B cell (primary cell): ENCODE data around the gene RING1. TPM values are rescaled to one million over a fixed set of nuclear protein-coding genes. Genes with fewer than 3 reads are reported as not detected.

Experiments
- ATAC-seq: fragments of 200-7000 bp; cut with Tn5 transposase; one replicate; pipeline ENCODE4 v1.10.0; 2021; ENCODE audit warnings: low read depth, mild to moderate bottlenecking, moderate number of reproducible peaks, moderate library complexity
- CTCF ChIA-PET: fragments of 350-600 bp; sonication (Branson Sonifier 250); formaldehyde crosslinking; loops from one replicate; lab custom pipeline; 2021; ENCODE audit warnings: antibody characterized with exemption, inconsistent platforms; lab: Charles Lee
- POLR2A ChIA-PET: fragments of 350-600 bp; sonication (Branson Sonifier 250); formaldehyde crosslinking; loops from one replicate; lab custom pipeline; 2021; ENCODE audit warnings: antibody characterized with exemption; lab: Charles Lee
- DNase-seq: peaks from one replicate; pipeline ENCODE4 v3.0.0; 2013
- H2AFZ ChIP-seq: 2 replicates; pipeline ENCODE4 v1.6.1; 2012; ENCODE audit warnings: mild to moderate bottlenecking, low read depth, low read length; ENCODE audit not compliant: insufficient read depth, poor library complexity, severe bottlenecking
- H3K27ac ChIP-seq, 2 donors: 1 replicate in 1 of 2; 2 replicates in 1 of 2; pipeline ENCODE4 v1.5.1; 2012 to 2013; ENCODE audit warnings: low read length in 2 of 2, mild to moderate bottlenecking in 2 of 2, moderate library complexity in 1 of 2
- H3K27me3 ChIP-seq, 4 experiments: fragments of 200-600 bp in 1 of 4; sonication (generic) in 1 of 4; replicated peaks in 1 of 4; 1 replicate in 2 of 4; 2 replicates in 2 of 4; pipeline versions ENCODE4 v1.6.1 to v1.7.0; 2013 to 2016; ENCODE audit warnings: low read length in 3 of 4, mild to moderate bottlenecking in 2 of 4, mixed read lengths in 1 of 4, moderate library complexity in 1 of 4; ENCODE audit not compliant: insufficient read depth in 4 of 4, control insufficient read depth in 3 of 4; ENCODE audit errors: control extremely low read depth in 1 of 4
- H3K36me3 ChIP-seq, 2 experiments: replicated peaks in 1 of 2; 1 replicate in 1 of 2; 2 replicates in 1 of 2; pipeline versions ENCODE4 v1.6.1 to v1.7.1; 2013; ENCODE audit warnings: low read length in 1 of 2; ENCODE audit not compliant: insufficient read depth in 2 of 2, control insufficient read depth in 1 of 2; ENCODE audit errors: control extremely low read depth in 1 of 2, extremely low read depth in 1 of 2
- H3K4me1 ChIP-seq, 2 donors: fragments of 200-600 bp in 1 of 2; sonication (generic) in 1 of 2; 1 replicate in 1 of 2; 2 replicates in 1 of 2; pipeline versions ENCODE4 v1.5.1 to v1.6.1; 2013 to 2017; ENCODE audit warnings: low read length in 2 of 2; ENCODE audit not compliant: control insufficient read depth in 2 of 2, insufficient read depth in 2 of 2
- H3K4me2 ChIP-seq: replicated peaks from 2 replicates; pipeline ENCODE3; 2012; ENCODE audit warnings: mild to moderate bottlenecking, low read depth, low read length; ENCODE audit not compliant: poor library complexity, severe bottlenecking
- H3K4me3 ChIP-seq, 5 experiments: fragments of 200-600 bp in 1 of 5; sonication (generic) in 1 of 5; 1 replicate in 3 of 5; 2 replicates in 2 of 5; pipeline versions ENCODE4 v1.5.1 to v1.7.0; 2011 to 2016; ENCODE audit warnings: low read length in 4 of 5, mild to moderate bottlenecking in 4 of 5, low read depth in 2 of 5, control low read depth in 1 of 5, moderate library complexity in 1 of 5; ENCODE audit not compliant: insufficient read depth in 1 of 5; ENCODE audit errors: control extremely low read depth in 1 of 5, extremely low read depth in 1 of 5
- H3K79me2 ChIP-seq: fragments of 200-600 bp; sonication (generic); one replicate; pipeline ENCODE4 v1.6.0; 2016; ENCODE audit warnings: low read length; ENCODE audit not compliant: control insufficient read depth, insufficient read depth
- H3K9ac ChIP-seq: fragments of 200-600 bp; sonication (generic); 2 replicates; pipeline ENCODE4 v1.6.1; 2017; ENCODE audit warnings: mild to moderate bottlenecking, low read length, moderate library complexity
- H3K9me3 ChIP-seq, 3 donors: one replicate each; pipeline versions ENCODE4 v1.6.1 to v1.7.1; 2013; ENCODE audit warnings: low read length in 2 of 3; ENCODE audit not compliant: control insufficient read depth in 2 of 3, insufficient read depth in 1 of 3; ENCODE audit errors: control extremely low read depth in 1 of 3
- H4K20me1 ChIP-seq: 2 replicates; pipeline ENCODE4 v1.6.0; 2012; ENCODE audit warnings: mild to moderate bottlenecking, low read length; ENCODE audit not compliant: insufficient read depth, control insufficient read depth, poor library complexity, severe bottlenecking
- H3K27ac Mint-ChIP-seq: one replicate; pipeline ENCODE4 v1.8.0; 2021; ENCODE audit warnings: mixed read lengths
- H3K27me3 Mint-ChIP-seq: one replicate; pipeline ENCODE4 v1.8.0; 2021; ENCODE audit warnings: mixed read lengths
- H3K4me1 Mint-ChIP-seq: one replicate; pipeline ENCODE4 v1.8.0; 2021; ENCODE audit warnings: mixed read lengths
- H3K4me3 Mint-ChIP-seq: one replicate; pipeline ENCODE4 v1.8.0; 2021; ENCODE audit warnings: mixed read lengths
- H3K9me3 Mint-ChIP-seq: one replicate; pipeline ENCODE4 v1.8.0; 2022; ENCODE audit warnings: mixed read lengths; ENCODE audit not compliant: insufficient read depth
- EZH2 ChIP-seq: IDR thresholded peaks from 2 replicates; pipeline ENCODE4 v1.6.1; 2012; ENCODE audit warnings: borderline replicate concordance, low read depth, mild to moderate bottlenecking, moderate library complexity, low read length; ENCODE audit not compliant: insufficient read depth, poor library complexity, severe bottlenecking
- WGBS: methylation state at CpG from one replicate; pipeline ENCODE4 v1.1.5; 2013; ENCODE audit warnings: missing lambda C conversion rate; ENCODE audit not compliant: insufficient coverage; 5-methylcytosine and 5-hydroxymethylcytosine counted together
- intact Hi-C: fragments of 100-400 bp; cut with micrococcal nuclease; formaldehyde crosslinking; loops from one replicate; pipeline ENCODE4 v1.10.0; 2022
- polyA plus RNA-seq: library from polyadenylated mRNA; depleted of rRNA; stranded (reverse); fragments of >200 nt; gene quantifications from 2 replicates; pipeline ENCODE4 v1.2.3, GENCODE V29; 2012
- total RNA-seq, 2 donors: library from RNA; stranded (reverse); fragments of 120-200 nt in 1 of 2; gene quantifications; 1 replicate in 1 of 2; 2 replicates in 1 of 2; pipeline versions ENCODE4 v1.2.3 to v1.2.4, GENCODE V29; 2013 to 2022
- TF ChIP-seq, protein P1 (sequence below): fragments of 200-600 bp; IDR thresholded peaks from one replicate; pipeline ENCODE4 v1.8.0; 2022; ENCODE audit warnings: antibody characterized with exemption, mild to moderate bottlenecking

RING1 gene
- total and polyA plus RNA-seq, 2 donors (not counting 1 experiment from before 2014, with no cell fraction given) = 37.1 to 44.2 TPM

DNA sequence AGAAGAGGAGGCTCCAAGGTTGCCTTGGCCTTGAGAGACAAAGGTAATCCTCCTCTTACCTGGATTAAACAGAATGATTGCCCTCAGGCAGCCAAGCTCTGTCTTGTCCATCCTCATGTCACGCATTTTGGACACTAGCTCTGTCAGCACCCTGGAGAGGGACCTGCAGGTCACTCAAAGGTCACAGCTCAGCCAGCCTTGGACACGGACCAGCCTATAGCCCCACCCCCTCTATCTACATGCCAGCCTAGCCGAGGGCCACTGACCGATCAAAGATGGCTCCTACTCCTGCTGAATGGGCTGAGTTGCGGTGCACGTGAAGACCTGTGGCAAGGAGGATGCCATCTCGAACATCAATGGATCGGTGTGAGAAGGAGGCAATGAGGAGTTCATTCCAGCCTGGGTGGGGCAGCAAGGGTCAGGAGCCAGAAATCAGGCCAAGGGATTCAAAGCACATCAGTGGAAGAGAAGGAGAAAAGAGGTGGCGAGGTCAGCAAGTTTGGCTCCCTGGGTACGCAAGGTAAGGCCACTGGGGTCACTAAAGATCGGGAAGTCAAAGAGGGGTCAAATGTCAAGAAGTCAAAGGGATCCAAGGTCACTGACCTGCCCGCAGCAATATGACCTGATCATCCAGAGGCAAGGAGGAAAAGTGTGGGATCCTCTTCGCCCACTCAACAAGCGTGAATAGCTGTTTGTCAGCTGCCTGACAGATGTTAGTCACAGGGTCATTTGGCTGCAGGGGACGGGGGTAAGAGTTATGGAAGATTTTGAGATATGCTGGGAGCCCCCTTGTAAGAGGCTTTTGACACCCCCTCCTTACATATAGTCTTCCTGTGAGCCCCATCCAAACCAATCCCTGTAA, 12.8 kb upstream of the RING1 start:
- DNase-seq = peak; percentile 12
- Histone ChIP-seq H3K4me2 (no peak overlapping the region), H3K36me3 (peaks cover 0 to 37% of the 10 kb centered on the region in 2 experiments), H3K9ac (no peak overlapping the region), H4K20me1 (peaks cover 15% of the 10 kb centered on the region), H3K27ac (no peak overlapping the region), H3K4me3 (no peak overlapping the region), H3K79me2 (peaks cover 29% of the 10 kb centered on the region), H3K9me3 (peaks cover 0 to 8% (median 0%) of the 10 kb centered on the region in 3 donors), H3K4me1 (peaks cover 27 to 41% of the 10 kb centered on the region in 2 donors), H3K27me3 (peaks cover 0 to 20% (median 11%) of the 10 kb centered on the region in 4 experiments), H2AFZ (no peak overlapping the region)
- Mint-ChIP-seq H3K4me3 (no peak overlapping the region), H3K4me1 (peaks cover 49% of the 10 kb centered on the region), H3K27ac (no peak overlapping the region), H3K27me3 (peaks cover 7% of the 10 kb centered on the region), H3K9me3 (no peaks in the 10 kb centered on the region)
- 94% methylated on average over 12 of the region's 15 CpGs for WGBS
- intact Hi-C loops = no loop called here
- POLR2A ChIA-PET = interaction anchor here (0.5 to 1.2 kb wide), 2 partner anchors 13 to 757 kb away, joined by 3 to 4 read pairs; partner anchors contain the start of gene RING1
- CTCF ChIA-PET = interaction anchor here (1.1 kb wide), 1 partner anchor 181 kb away, joined by 3 read pairs; no protein-coding TSS in a partner anchor
- no peak for ATAC-seq
- TF ChIP-seq, protein P1, sequence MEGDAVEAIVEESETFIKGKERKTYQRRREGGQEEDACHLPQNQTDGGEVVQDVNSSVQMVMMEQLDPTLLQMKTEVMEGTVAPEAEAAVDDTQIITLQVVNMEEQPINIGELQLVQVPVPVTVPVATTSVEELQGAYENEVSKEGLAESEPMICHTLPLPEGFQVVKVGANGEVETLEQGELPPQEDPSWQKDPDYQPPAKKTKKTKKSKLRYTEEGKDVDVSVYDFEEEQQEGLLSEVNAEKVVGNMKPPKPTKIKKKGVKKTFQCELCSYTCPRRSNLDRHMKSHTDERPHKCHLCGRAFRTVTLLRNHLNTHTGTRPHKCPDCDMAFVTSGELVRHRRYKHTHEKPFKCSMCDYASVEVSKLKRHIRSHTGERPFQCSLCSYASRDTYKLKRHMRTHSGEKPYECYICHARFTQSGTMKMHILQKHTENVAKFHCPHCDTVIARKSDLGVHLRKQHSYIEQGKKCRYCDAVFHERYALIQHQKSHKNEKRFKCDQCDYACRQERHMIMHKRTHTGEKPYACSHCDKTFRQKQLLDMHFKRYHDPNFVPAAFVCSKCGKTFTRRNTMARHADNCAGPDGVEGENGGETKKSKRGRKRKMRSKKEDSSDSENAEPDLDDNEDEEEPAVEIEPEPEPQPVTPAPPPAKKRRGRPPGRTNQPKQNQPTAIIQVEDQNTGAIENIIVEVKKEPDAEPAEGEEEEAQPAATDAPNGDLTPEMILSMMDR = no peak
- TF ChIP-seq EZH2 = no peak
